ENCODE results near the gene HSFX3. TPM values are rescaled to one million over a fixed set of nuclear protein-coding genes. Genes with fewer than 3 reads are reported as not detected.
A peak's percentile ranks its signal among the peaks of the same experiment; 100 is the strongest.

HSFX3 gene
- total and polyA plus RNA-seq, 8 donors = not detected

- 63 to 65% methylated on average over 2 of the region's 2 CpGs for WGBS, 2 donors
- no peak for ATAC-seq
- intact Hi-C loops (cut with DNase I) = no loop called here
- TF ChIP-seq CTCF (IDR thresholded peaks at IDR 0.05) = no peak
- no peaks in the 10 kb centered on the region for H3K27me3 ChIP-seq
- no peaks in the 10 kb centered on the region for H3K36me3 ChIP-seq
- no peak for FAIRE-seq
- peaks cover 0 to 3% (median 0%) of the 10 kb centered on the region in 3 donors for H3K4me1 ChIP-seq
- no peaks in the 10 kb centered on the region for H3K9me3 ChIP-seq
- no peak overlapping the region for H3K27ac ChIP-seq
- H3K4me3 ChIP-seq = no peak overlapping the region
- DNase-seq = no peak
Measured at GRCh38 chrX:149516604-149517003, 33.1 kb downstream of the HSFX3 start.

GRCh38 chrX:149515954-149516602 lies 33.6 kb downstream of the HSFX3 start:
- no peaks in the 10 kb centered on the region for H3K36me3 ChIP-seq
- FAIRE-seq = no peak
- H3K9me3 ChIP-seq = no peaks in the 10 kb centered on the region
- TF ChIP-seq CTCF (IDR thresholded peaks at IDR 0.05) = no peak
- 52 to 55% methylated on average over 4 of the region's 4 CpGs for WGBS, 2 donors
- no peak for ATAC-seq
- no peak for DNase-seq
- intact Hi-C loops (cut with DNase I) = no loop called here
- H3K4me3 ChIP-seq = no peak overlapping the region
- H3K27me3 ChIP-seq = peaks cover 0 to under 1% (median 0%) of the 10 kb centered on the region in 4 donors
- no peak overlapping the region for H3K27ac ChIP-seq
- peaks cover 0 to 3% (median 0%) of the 10 kb centered on the region in 3 donors for H3K4me1 ChIP-seq

GRCh38 chrX:149513825-149514428 lies 35.8 kb downstream of the HSFX3 start:
- Histone ChIP-seq H3K4me1 (peaks cover 0 to 3% (median 0%) of the 10 kb centered on the region in 3 donors), H3K27ac (no peak overlapping the region), H3K9me3 (no peaks in the 10 kb centered on the region), H3K36me3 (no peaks in the 10 kb centered on the region), H3K4me3 (no peak overlapping the region), H3K27me3 (peaks cover 0 to 4% (median 1%) of the 10 kb centered on the region in 4 donors)
- FAIRE-seq (no peak), ATAC-seq (no peak), DNase-seq (no peak)
- TF ChIP-seq CTCF (IDR thresholded peaks at IDR 0.05) = no peak
- 77 to 86% methylated on average over 9 of the region's 9 CpGs for WGBS, 2 donors
- intact Hi-C loops (cut with DNase I) = no loop called here

GRCh38 chrX:149512225-149512885 lies 37.4 kb downstream of the HSFX3 start:
- TF ChIP-seq CTCF (IDR thresholded peaks at IDR 0.05) = peak; percentile 36 to 60 (median 50)
- FAIRE-seq (no peak), ATAC-seq (peak; percentile 85 to 99 (median 94)), DNase-seq (peak in 5 of 6 donors; percentile 51 to 69 (median 56))
- H3K4me3 ChIP-seq = no peak overlapping the region
- H3K4me1 ChIP-seq = peaks cover 0 to 3% (median 0%) of the 10 kb centered on the region in 3 donors
- H3K36me3 ChIP-seq = no peaks in the 10 kb centered on the region
- intact Hi-C loops (cut with DNase I) = no loop called here
- WGBS, 2 donors = 57 to 59% methylated on average over 4 of the region's 4 CpGs
- H3K9me3 ChIP-seq = no peaks in the 10 kb centered on the region
- H3K27me3 ChIP-seq = peaks cover 0 to 4% (median 1%) of the 10 kb centered on the region in 4 donors
- no peak overlapping the region for H3K27ac ChIP-seq
